Measurements from ENCODE around the gene TESK2.

DNA sequence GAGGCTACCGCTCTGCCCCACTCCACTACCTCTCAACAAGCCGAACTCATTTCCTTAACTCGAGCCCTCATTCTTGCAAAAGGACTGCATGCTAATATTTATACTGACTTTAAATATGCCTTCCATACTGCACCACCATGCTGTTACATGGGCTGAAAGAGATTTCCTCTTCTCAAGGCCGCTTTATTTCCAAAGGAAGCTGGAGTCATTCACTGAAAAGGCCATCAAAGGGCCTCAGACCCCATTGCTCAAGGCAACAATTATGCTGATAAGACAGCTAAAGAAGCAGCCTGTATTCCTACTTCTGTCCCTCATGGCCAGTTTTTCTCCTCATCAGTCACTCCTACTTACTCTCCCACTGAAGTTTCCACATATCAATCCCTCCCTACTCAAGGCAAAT, 171.2 kb downstream of the TESK2 start:
- no peak for TF ChIP-seq POLR2AphosphoS5 (IDR thresholded peaks at IDR 0.05)
- TF ChIP-seq, protein P1, sequence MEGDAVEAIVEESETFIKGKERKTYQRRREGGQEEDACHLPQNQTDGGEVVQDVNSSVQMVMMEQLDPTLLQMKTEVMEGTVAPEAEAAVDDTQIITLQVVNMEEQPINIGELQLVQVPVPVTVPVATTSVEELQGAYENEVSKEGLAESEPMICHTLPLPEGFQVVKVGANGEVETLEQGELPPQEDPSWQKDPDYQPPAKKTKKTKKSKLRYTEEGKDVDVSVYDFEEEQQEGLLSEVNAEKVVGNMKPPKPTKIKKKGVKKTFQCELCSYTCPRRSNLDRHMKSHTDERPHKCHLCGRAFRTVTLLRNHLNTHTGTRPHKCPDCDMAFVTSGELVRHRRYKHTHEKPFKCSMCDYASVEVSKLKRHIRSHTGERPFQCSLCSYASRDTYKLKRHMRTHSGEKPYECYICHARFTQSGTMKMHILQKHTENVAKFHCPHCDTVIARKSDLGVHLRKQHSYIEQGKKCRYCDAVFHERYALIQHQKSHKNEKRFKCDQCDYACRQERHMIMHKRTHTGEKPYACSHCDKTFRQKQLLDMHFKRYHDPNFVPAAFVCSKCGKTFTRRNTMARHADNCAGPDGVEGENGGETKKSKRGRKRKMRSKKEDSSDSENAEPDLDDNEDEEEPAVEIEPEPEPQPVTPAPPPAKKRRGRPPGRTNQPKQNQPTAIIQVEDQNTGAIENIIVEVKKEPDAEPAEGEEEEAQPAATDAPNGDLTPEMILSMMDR (IDR thresholded peaks at IDR 0.05; ENCODE audit: poor library complexity, severe bottlenecking): no peak
- no peak for TF ChIP-seq RAD21 (conservative IDR thresholded peaks at IDR 0.05)
- no peak for TF ChIP-seq EZH2 (IDR thresholded peaks at IDR 0.05; ENCODE audit: borderline replicate concordance, insufficient read depth, low read length, poor library complexity, severe bottlenecking)
- no peak for TF ChIP-seq TAF1 (IDR thresholded peaks at IDR 0.05; ENCODE audit: low read depth)
- no peak for TF ChIP-seq MXI1 (conservative IDR thresholded peaks at IDR 0.05; ENCODE audit: poor library complexity, severe bottlenecking)

Measured in neural cell (in vitro differentiated cells).